HepG2 (cell line): ENCODE results near the gene SKP2. TPM values are rescaled to one million over a fixed set of nuclear protein-coding genes. Genes with fewer than 3 reads are reported as not detected.
A peak's percentile ranks its signal among the peaks of the same experiment; 100 is the strongest.

Source experiments
- HHEX ChIP-seq: IDR thresholded peaks from 2 replicates; pipeline ENCODE4 v1.6.1; 2016; ENCODE audit warnings: control low read depth
- MTA3 ChIP-seq: sonication (generic); formaldehyde crosslinking; IDR thresholded peaks from 2 replicates; pipeline ENCODE4 v1.4.0; 2020; ENCODE audit warnings: missing genetic modification reagents
- NCOR1 ChIP-seq: fragments of 200-600 bp; sonication (generic); IDR thresholded peaks from 2 replicates; pipeline ENCODE4 v1.7.0; 2017; ENCODE audit warnings: antibody characterized with exemption, low read length, borderline replicate concordance
- SIX4 ChIP-seq: sonication (generic); formaldehyde crosslinking; IDR thresholded peaks from 2 replicates; pipeline ENCODE4 v1.4.0; 2020; ENCODE audit warnings: missing genetic modification reagents
- SOX13 ChIP-seq, 3 experiments: fragments of 450-650 bp in 1 of 3; sonication (generic) in 1 of 3; formaldehyde crosslinking in 1 of 3; IDR thresholded peaks in 2 of 3; conservative IDR thresholded peaks in 1 of 3; 2 replicates each; pipeline versions ENCODE4 v1.5.0 to v1.6.1; 2016 to 2020; ENCODE audit warnings: antibody characterized with exemption in 1 of 3, mild to moderate bottlenecking in 1 of 3, missing compliant biosample characterization in 1 of 3, missing genetic modification reagents in 1 of 3, moderate library complexity in 1 of 3
- TBX3 ChIP-seq: fragments of 450-650 bp; IDR thresholded peaks from 2 replicates; pipeline ENCODE4 v1.6.1; 2017; ENCODE audit warnings: antibody characterized with exemption, mild to moderate bottlenecking, inconsistent platforms, borderline replicate concordance
- TEAD2 ChIP-seq: sonication (generic); formaldehyde crosslinking; IDR thresholded peaks from 2 replicates; pipeline ENCODE4 v1.9.0; 2021; ENCODE audit warnings: missing genetic modification reagents
- THAP7 ChIP-seq: sonication (generic); formaldehyde crosslinking; IDR thresholded peaks from 2 replicates; pipeline ENCODE4 v1.8.1; 2023; ENCODE audit warnings: mild to moderate bottlenecking, missing genetic modification reagents
- ZGPAT ChIP-seq: IDR thresholded peaks from 2 replicates; pipeline ENCODE4 v1.6.1; 2016; ENCODE audit warnings: mild to moderate bottlenecking
- ZNF121 ChIP-seq: sonication (generic); formaldehyde crosslinking; IDR thresholded peaks from 2 replicates; pipeline ENCODE4 v1.5.0; 2020; ENCODE audit warnings: mild to moderate bottlenecking, missing genetic modification reagents
- ZNF260 ChIP-seq: sonication (generic); formaldehyde crosslinking; IDR thresholded peaks from 2 replicates; pipeline ENCODE4 v1.4.0; 2020; ENCODE audit warnings: missing genetic modification reagents, low read depth, mild to moderate bottlenecking, borderline replicate concordance
- ZNF367 ChIP-seq: sonication (generic); formaldehyde crosslinking; IDR thresholded peaks from 2 replicates; pipeline ENCODE4 v1.4.0; 2020; ENCODE audit warnings: missing genetic modification reagents, borderline replicate concordance
- ZNF672 ChIP-seq: sonication (generic); formaldehyde crosslinking; IDR thresholded peaks from 2 replicates; pipeline ENCODE4 v1.8.1; 2022; ENCODE audit warnings: missing genetic modification reagents
- ZNF704 ChIP-seq: sonication (generic); formaldehyde crosslinking; IDR thresholded peaks from 2 replicates; pipeline ENCODE4 v1.8.1; 2023; ENCODE audit warnings: mild to moderate bottlenecking, inconsistent platforms, moderate library complexity, missing genetic modification reagents, borderline replicate concordance
- ZNF710 ChIP-seq: sonication (generic); formaldehyde crosslinking; IDR thresholded peaks from 2 replicates; pipeline ENCODE4 v1.5.0; 2020; ENCODE audit warnings: mild to moderate bottlenecking, missing genetic modification reagents, borderline replicate concordance
- ZNF737 ChIP-seq: sonication (generic); formaldehyde crosslinking; IDR thresholded peaks from 2 replicates; pipeline ENCODE4 v1.5.0; 2020; ENCODE audit warnings: missing genetic modification reagents, mild to moderate bottlenecking, borderline replicate concordance
- ZSCAN22 ChIP-seq: sonication (generic); formaldehyde crosslinking; IDR thresholded peaks from 2 replicates; pipeline ENCODE4 v1.4.0; 2020; ENCODE audit warnings: mild to moderate bottlenecking, missing genetic modification reagents
- ZSCAN31 ChIP-seq: sonication (generic); formaldehyde crosslinking; IDR thresholded peaks from 2 replicates; pipeline ENCODE4 v1.5.0; 2020; ENCODE audit warnings: low read depth, mild to moderate bottlenecking, missing genetic modification reagents
- polyA plus RNA-seq, 8 experiments: library from polyadenylated mRNA; depleted of rRNA in 3 of 8; stranded (reverse) in 7 of 8; unstranded in 1 of 8; fragments of >200 nt; fragmentation: Illumina TruSeq in 4 of 8; extraction: Trizol in 4 of 8; gene quantifications; 2 replicates each; pipeline versions ENCODE4 v1.2.1 to v1.2.3, GENCODE V29; 2011 to 2016; ENCODE audit warnings: low read depth in 4 of 8, missing spikeins in 1 of 8, mixed read lengths in 1 of 8; ENCODE audit not compliant: insufficient read depth in 1 of 8
- total RNA-seq, 5 experiments: library from RNA; depleted of rRNA; stranded (reverse); fragments of >200 nt; fragmentation: Illumina TruSeq; extraction: Trizol; gene quantifications; 2 replicates each; pipeline ENCODE4 v1.2.3, GENCODE V29; 2016; ENCODE audit warnings: low read depth in 1 of 5

Gene SKP2
- total and polyA plus RNA-seq, 2 of the 13 experiments (the other 11 are each of a cell fraction or from before 2014, with no cell fraction given): 29.6 to 84.1 TPM

GRCh38 chr5:36138900-36139683, 12.8 kb upstream of the SKP2 start (continued):
- no peak for TF ChIP-seq HHEX (CRISPR knock-in tag)
- TF ChIP-seq ZSCAN22: no peak
- TF ChIP-seq NCOR1: peak; percentile 76; the same call in 1 of the 2 replicates
- 0 out of 2 replicates have a peak, but pooled peaks have one; percentile 10 for TF ChIP-seq TBX3
- TF ChIP-seq ZGPAT: peak; percentile 77; the same call in 1 of the 2 replicates
- 0 out of 2 replicates have a peak, but pooled peaks have one; percentile 37 for TF ChIP-seq ZNF367 (CRISPR knock-in tag)
- 0 out of 2 replicates have a peak, but pooled peaks have one; percentile 38 for TF ChIP-seq ZSCAN31
- no peak for TF ChIP-seq ZNF737 (CRISPR knock-in tag)
- no peak; the same call in 1 of the 2 replicates for TF ChIP-seq SIX4 (CRISPR knock-in tag)
- no peak for TF ChIP-seq ZNF704
- no peak for TF ChIP-seq MTA3 (CRISPR knock-in tag)
- no peak for TF ChIP-seq SOX13 (IDR thresholded peaks at IDR 0.05)
- peak in 1 of 2 experiments; percentile 29; a peak in 2 of 4 replicates for TF ChIP-seq SOX13 (CRISPR knock-in tag; conservative IDR thresholded peaks at IDR 0.05 in 1 of 2, IDR thresholded peaks at IDR 0.05 in 1 of 2)
- TF ChIP-seq THAP7 (CRISPR knock-in tag): 0 out of 2 replicates have a peak, but pooled peaks have one; percentile 42
- no peak for TF ChIP-seq ZNF710 (CRISPR knock-in tag)
- TF ChIP-seq TEAD2 (CRISPR knock-in tag): no peak
- TF ChIP-seq ZNF121 (CRISPR knock-in tag): peak; percentile 52; the same call in 1 of the 2 replicates
- TF ChIP-seq ZNF260 (CRISPR knock-in tag): no peak
- no peak for TF ChIP-seq ZNF672 (CRISPR knock-in tag)
